NCI-H69 (cell line): ENCODE results near the gene SLC16A10.

ENCODE experiments used
- DNase-seq: peaks from one replicate; lab custom pipeline; 2025; lab: John Stamatoyannopoulos, UW

Gene SLC16A10

GRCh38 chr6:111259089-111259831, 172.0 kb downstream of the SLC16A10 start:
- DNase-seq: peak; percentile 98

- DNase-seq: no peak
Observed at GRCh38 chr6:111260570-111261298, 173.4 kb downstream of the SLC16A10 start.

- no peak for DNase-seq
Observed at GRCh38 chr6:111263837-111264236, 176.5 kb downstream of the SLC16A10 start.

GRCh38 chr6:111265842-111266241, 178.5 kb downstream of the SLC16A10 start:
- DNase-seq: no peak

- no peak for DNase-seq
Observed at GRCh38 chr6:111266276-111266675, 179.0 kb downstream of the SLC16A10 start.

GRCh38 chr6:111267764-111268333, 180.5 kb downstream of the SLC16A10 start:
- DNase-seq: no peak

GRCh38 chr6:111269401-111269970, 182.2 kb downstream of the SLC16A10 start:
- no peak for DNase-seq

- DNase-seq: no peak
Observed at GRCh38 chr6:111270121-111270520, 182.8 kb downstream of the SLC16A10 start.

- no peak for DNase-seq
Observed at GRCh38 chr6:111274593-111275217, 187.4 kb downstream of the SLC16A10 start.

GRCh38 chr6:111276335-111276734, 189.0 kb downstream of the SLC16A10 start:
- DNase-seq: no peak

GRCh38 chr6:111276736-111277135, 189.4 kb downstream of the SLC16A10 start:
- no peak for DNase-seq

- DNase-seq: no peak
Observed at GRCh38 chr6:111277819-111278218, 190.5 kb downstream of the SLC16A10 start.

- DNase-seq: no peak
Observed at GRCh38 chr6:111278731-111279130, 191.4 kb downstream of the SLC16A10 start.

GRCh38 chr6:111280445-111280955, 193.2 kb downstream of the SLC16A10 start:
- no peak for DNase-seq
